ENCODE data around the gene AGBL2. TPM values are rescaled to one million over a fixed set of nuclear protein-coding genes. Genes with fewer than 3 reads are reported as not detected.

The AGBL2 gene
- total and polyA plus RNA-seq, 9 of the 15 experiments (the other 6 are each of a cell fraction or from before 2014, with no cell fraction given) = 0.57 to 6.5 (median 1.3) TPM

- no peak overlapping the region for H2AFZ ChIP-seq (ENCODE audit: low read depth, low read length)
- no peak for ATAC-seq
- H3K36me3 ChIP-seq (ENCODE audit: control insufficient read depth, insufficient read depth, low read length) = peaks cover 93% of the 10 kb centered on the region
- intact Hi-C loops (cut with micrococcal nuclease) = no loop called here
- no TSS peak for BruUV-seq (replicated peaks)
- H3K27ac ChIP-seq (ENCODE audit: extremely low read depth, low read depth, low read length) = no peak overlapping the region
- H4K20me1 ChIP-seq (replicated peaks; ENCODE audit: control insufficient read depth, insufficient read depth, low read length) = no peaks in the 10 kb centered on the region
- no peak overlapping the region for H3K4me2 ChIP-seq (ENCODE audit: insufficient read depth, low read length)
- ChIA-PET CTCF (ENCODE audit: low intra/inter-chr PET ratio) (no interaction called here), POLR2A (interaction anchor here (0.9 to 6.4 kb wide), 3 partner anchors 9 to 12 kb away, joined by 3 to 26 read pairs (median 3); partner anchors contain the start of gene AGBL2)
- no peak for FAIRE-seq
- H3K9me3 ChIP-seq (replicated peaks; ENCODE audit: control insufficient read depth, insufficient read depth, low read depth, low read length) = no peaks in the 10 kb centered on the region
- no peak overlapping the region for H3K4me3 ChIP-seq
- H3K9me1 ChIP-seq (ENCODE audit: control insufficient read depth, insufficient read depth, low read length) = no peaks in the 10 kb centered on the region
- no peaks in the 10 kb centered on the region for H3K4me1 ChIP-seq (replicated peaks in 1 of 2; ENCODE audit: control insufficient read depth in 2 of 2, insufficient read depth in 2 of 2, low read length in 2 of 2)
- 91% methylated on average over 7 of the region's 12 CpGs for WGBS (ENCODE audit: insufficient coverage, low coverage, missing lambda C conversion rate)
- no peaks in the 10 kb centered on the region for H3K27me3 ChIP-seq (ENCODE audit: control insufficient read depth in 2 of 2, insufficient read depth in 2 of 2, low read length in 2 of 2)
- H3K9ac ChIP-seq (ENCODE audit: insufficient read depth in 1 of 2, low read depth in 2 of 2, low read length in 2 of 2) = no peak overlapping the region
- DNase-seq (ENCODE audit: extremely low read depth in 1 of 4, low spot score in 3 of 4) = no peak
- in situ Hi-C loops (cut with MboI) = no loop called here
- H3K79me2 ChIP-seq (ENCODE audit: control insufficient read depth, insufficient read depth, low read length) = no peaks in the 10 kb centered on the region
- TF ChIP-seq CEBPG (CRISPR knock-in tag; IDR thresholded peaks at IDR 0.05) (no peak), CEBPG (tag; conservative IDR thresholded peaks at IDR 0.05 in 1 of 2, IDR thresholded peaks at IDR 0.05 in 1 of 2) (0 out of 4 replicates have a peak, but pooled peaks have one; percentile 14 to 17), SREBF1 (IDR thresholded peaks at IDR 0.05; ENCODE audit: borderline replicate concordance, low read depth, low read length) (no peak), SIN3A (IDR thresholded peaks at IDR 0.05; ENCODE audit: borderline replicate concordance in 2 of 2, control insufficient read depth in 1 of 2, low read depth in 2 of 2, low read length in 2 of 2) (no peak), CEBPB (tag; IDR thresholded peaks at IDR 0.05) (peak; percentile 62), TAF1 (IDR thresholded peaks at IDR 0.05; ENCODE audit: control insufficient read depth, extremely low read depth, insufficient read depth, low read length, severe bottlenecking) (no peak), POLR2H (tag; IDR thresholded peaks at IDR 0.05; ENCODE audit: low read depth) (no peak), NFXL1 (CRISPR knock-in tag; IDR thresholded peaks at IDR 0.05) (no peak), PCBP1 (IDR thresholded peaks at IDR 0.05; ENCODE audit: low read depth, low read length, poor library complexity, severe bottlenecking) (no peak), CHD7 (IDR thresholded peaks at IDR 0.05; ENCODE audit: low read depth, low read length) (no peak)
Observed at GRCh38 chr11:47726878-47727514, 11.8 kb upstream of the AGBL2 start.

Measured in K562 (cell line).